Adipose tissue (tissue), 3 donors: ENCODE results near the gene XPR1. TPM values are rescaled to one million over a fixed set of nuclear protein-coding genes. Genes with fewer than 3 reads are reported as not detected.
"Not testable (repeated sequence)": the region's sequence is repeated elsewhere in the genome, so short reads cannot be mapped to it uniquely, and the experiment has no call there.

ENCODE experiments used
- H3K27ac ChIP-seq: one replicate; pipeline ENCODE4 v1.5.1; 2013; ENCODE audit warnings: low read depth, low read length
- WGBS, 3 donors: extraction: QIAGEN DNeasy Blood & Tissue Kit; methylation state at CpG; one replicate each; pipeline ENCODE4 v1.1.7; 2013; 5-methylcytosine and 5-hydroxymethylcytosine counted together
- polyA plus RNA-seq, 3 donors: library from polyadenylated mRNA; stranded (reverse); fragments of 200-250 nt; gene quantifications; one replicate each; pipeline ENCODE4 v1.2.3, GENCODE V29; 2013
- donor health status: healthy with polysubstance abuse.
- donor health status: Bipolar disorder and iron deficiency.
- donor health status: healthy.

The XPR1 gene
- polyA plus RNA-seq, 3 donors = 3.6 to 5.4 (median 5.1) TPM

DNA sequence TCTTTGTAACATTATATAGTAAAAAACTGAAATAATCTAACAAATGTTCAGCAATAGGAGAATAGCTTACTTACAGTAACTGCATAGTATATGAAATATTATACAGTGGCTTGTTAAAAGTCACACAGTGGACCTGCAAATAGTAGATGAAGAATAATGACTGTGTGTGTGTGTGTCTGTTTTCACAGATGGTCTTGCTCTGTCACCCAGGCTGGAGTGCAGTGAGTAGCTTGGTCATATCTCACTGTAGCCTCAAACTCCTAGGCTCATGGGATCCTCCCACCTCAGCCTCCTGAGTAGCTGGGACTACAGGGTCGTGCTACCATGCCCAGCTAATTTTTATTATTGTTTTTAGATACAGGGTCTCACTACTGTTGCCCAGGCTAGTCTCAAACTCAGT lies 213.5 kb downstream of the XPR1 start:
- 89 to 100% (median 95%) methylated on average over 1 of the region's 1 CpG for WGBS, 3 donors

GRCh38 chr1:180848191-180848590 lies 216.4 kb downstream of the XPR1 start:
- no peak overlapping the region for H3K27ac ChIP-seq

More for the DNA sequence above, 213.5 kb downstream of the XPR1 start:
- H3K27ac ChIP-seq = no peak overlapping the region

- H3K27ac ChIP-seq = no peak overlapping the region
- 36 to 76% (median 73%) methylated on average over 6 of the region's 6 CpGs for WGBS, 3 donors
These were observed 217.4 kb downstream of the XPR1 start for GRCh38 chr1:180849031-180849775.

DNA sequence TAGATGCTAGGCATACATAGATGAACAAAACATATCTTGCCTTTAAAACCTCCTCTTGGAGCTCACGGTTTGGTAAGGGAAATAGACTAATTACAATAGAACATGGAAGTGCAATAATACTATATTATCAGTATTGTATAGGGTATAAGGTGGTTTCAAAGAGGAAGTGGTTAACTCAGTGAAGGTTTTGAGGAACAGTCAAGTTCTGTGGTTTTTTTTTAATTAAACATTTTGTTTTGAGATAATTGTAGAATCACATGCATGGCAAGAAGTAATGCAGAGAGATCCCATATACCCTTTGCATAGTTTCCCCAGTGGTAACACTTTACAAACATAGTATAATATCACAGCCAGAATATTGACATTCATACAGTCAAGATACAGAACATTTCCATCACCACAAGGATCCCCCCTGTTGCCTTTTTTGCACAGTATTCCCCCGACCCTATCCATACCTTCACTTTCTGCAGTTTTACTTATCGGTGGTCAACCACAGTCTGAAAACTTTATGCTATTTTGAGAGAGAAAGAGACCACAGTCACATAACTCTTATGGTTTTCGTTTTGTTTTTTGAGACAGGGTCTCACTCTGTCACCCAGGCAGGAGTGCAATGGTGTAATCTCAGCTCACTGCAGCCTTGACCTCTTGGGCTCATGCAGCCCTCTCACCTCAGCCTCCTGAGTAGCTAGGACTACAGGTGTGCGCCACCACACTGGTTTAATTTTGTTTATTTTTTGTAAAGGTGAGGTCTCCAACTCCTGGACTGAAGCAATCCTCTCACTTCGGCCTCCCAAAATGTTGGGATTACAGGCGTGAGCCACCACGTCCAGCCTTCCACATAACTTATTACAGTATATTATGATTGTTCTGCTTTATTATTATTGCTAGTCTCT lies 220.4 kb downstream of the XPR1 start:
- 80 to 84% (median 84%) methylated on average over 8 of the region's 8 CpGs for WGBS, 3 donors
- H3K27ac ChIP-seq = no peak overlapping the region

DNA sequence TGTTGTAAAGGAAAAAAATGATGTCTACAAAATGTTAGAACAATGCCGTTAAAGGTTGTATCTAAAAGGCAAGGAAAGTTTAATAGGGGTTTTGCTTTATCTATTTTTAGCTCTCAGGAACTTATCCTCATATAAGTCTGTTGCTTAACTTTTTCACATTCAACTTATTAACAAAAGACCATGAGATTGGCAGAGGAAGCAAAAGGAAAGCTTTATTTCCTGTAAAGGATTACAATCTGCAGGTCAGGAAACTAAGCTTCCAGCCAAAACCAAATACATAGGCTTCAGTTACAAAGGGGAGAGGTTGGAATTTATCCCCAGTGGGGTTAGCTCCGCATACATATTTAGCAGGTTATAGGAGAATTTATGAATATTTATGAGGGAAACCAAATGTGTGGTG lies 222.2 kb downstream of the XPR1 start:
- no peak overlapping the region for H3K27ac ChIP-seq
- 29 to 44% (median 43%) methylated on average over 2 of the region's 2 CpGs for WGBS, 3 donors

GRCh38 chr1:180854456-180854855 lies 222.6 kb downstream of the XPR1 start:
- no peak overlapping the region for H3K27ac ChIP-seq
- WGBS, 3 donors = 18 to 43% (median 38%) methylated on average over 5 of the region's 5 CpGs

DNA sequence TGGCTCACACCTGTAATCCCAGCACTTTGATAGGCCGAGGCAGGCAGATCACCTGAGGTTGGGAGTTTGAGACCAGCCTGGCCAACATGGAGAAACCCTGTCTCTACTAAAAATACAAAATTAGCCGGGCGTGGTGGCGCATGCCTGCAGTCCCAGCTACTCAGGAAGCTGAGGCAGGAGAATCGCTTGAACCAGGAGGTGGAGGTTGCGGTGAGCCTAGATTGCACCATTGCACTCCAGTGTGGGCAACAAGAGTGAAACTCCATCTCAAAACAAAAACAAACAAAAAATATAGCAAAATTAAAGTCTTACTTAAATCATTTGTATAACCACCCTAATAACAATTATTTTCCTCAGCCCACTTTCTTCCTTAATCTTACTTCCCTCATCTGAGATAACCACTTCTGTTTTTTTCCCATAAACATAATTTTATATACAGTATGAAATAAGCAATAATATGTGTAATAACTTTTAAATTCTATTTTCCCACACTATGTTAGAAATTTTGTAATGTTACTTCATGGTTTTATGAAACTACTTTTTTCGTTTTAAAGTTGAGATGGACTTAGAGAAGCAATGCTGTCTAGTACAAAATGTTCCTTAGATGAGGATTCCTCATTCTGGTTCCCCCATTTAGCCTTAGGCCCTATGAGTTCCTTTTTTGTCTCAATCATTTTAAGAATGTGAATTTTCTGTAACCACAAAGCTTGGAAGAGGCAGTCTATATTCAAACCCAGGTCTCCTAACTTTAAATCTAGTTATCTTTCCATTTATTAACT lies 226.3 kb downstream of the XPR1 start:
- WGBS, 3 donors = 61 to 91% (median 78%) methylated on average over 7 of the region's 7 CpGs

DNA sequence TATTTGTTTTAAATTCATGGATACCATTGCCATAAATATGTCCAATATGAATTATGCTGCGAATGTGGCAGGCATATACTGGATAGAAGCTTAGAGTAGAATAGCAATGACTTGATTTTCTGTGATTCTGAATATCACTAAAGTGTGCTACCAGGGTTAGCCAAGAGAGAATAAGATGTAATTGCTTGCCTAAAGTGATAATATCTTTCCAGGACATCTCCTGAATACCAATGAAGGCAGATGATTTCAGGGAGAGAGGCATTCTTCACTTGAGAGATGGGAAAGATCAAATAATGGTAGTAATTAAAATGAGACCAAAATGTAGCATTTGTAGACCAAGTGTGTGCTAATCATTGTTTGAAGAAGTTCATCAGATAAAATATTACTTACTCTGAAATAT lies 227.5 kb downstream of the XPR1 start:
- WGBS, 3 donors = 94 to 100% (median 97%) methylated on average over 1 of the region's 1 CpG
- H3K27ac ChIP-seq = no peak overlapping the region

More for the DNA sequence above, 226.3 kb downstream of the XPR1 start:
- not testable (repeated sequence) for H3K27ac ChIP-seq

DNA sequence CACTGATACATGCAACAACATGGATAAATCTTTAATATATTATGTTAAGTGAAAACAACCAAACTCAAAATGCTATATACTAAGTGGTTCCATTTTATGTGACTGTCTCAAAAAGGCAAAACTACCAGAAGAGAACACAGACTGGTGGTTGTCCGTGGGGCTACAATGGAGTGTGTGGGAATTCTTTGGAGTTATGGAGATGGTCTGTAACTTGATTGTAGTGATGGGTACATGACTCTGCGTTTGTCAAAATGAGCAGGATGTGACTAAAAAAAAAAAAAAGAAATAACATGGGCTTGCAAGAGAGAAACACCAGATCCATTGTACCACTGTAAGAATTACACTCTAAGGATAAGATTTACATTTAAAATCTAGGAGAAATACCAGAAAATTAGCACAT lies 228.7 kb downstream of the XPR1 start:
- 85 to 91% (median 86%) methylated on average over 2 of the region's 2 CpGs for WGBS, 3 donors
- no peak overlapping the region for H3K27ac ChIP-seq

- WGBS, 3 donors = 29 to 64% (median 61%) methylated on average over 1 of the region's 1 CpG
- H3K27ac ChIP-seq = no peak overlapping the region
These were observed 230.5 kb downstream of the XPR1 start for GRCh38 chr1:180862305-180862704.

GRCh38 chr1:180863158-180863775 lies 231.4 kb downstream of the XPR1 start:
- 22 to 30% (median 30%) methylated on average over 6 of the region's 6 CpGs for WGBS, 3 donors

GRCh38 chr1:180881806-180882509 lies 250.1 kb downstream of the XPR1 start:
- H3K27ac ChIP-seq = no peak overlapping the region
- 70 to 79% (median 72%) methylated on average over 6 of the region's 6 CpGs for WGBS, 3 donors

More at GRCh38 chr1:180863158-180863775, 231.4 kb downstream of the XPR1 start:
- no peak overlapping the region for H3K27ac ChIP-seq

DNA sequence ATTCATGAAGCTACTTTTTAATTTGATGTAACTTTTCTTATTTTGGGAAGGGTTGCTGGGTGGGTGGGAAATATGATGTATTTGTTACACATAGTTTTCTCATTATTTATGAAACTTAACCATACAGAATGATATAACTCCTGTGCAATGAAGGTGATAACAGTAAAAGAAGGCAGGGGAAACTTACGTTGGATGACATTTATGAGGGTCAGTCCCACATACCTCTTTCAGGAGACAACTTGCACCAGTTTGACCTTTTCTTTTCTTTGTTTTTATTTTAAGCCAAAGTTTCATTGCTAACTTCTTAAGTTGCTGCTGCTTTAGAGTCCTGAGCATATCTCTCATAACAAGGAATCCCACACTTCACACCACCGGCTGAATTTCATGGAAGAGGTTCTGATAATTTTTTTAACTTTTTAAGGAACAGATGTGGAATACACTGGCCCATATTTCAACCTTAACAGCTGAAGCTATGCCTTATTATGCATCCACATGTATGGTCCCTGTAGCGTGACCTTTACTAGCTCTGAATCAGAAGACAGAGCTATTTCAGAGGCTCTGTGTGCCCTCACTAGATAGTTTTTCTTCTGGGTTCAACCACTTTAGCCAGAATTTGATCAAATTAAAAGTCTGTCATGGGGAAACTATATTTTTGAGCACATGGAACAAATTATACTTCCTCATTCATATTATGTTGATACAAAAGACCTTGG lies 252.9 kb downstream of the XPR1 start:
- no peak overlapping the region for H3K27ac ChIP-seq
- WGBS, 3 donors = 90 to 94% (median 94%) methylated on average over 3 of the region's 3 CpGs

DNA sequence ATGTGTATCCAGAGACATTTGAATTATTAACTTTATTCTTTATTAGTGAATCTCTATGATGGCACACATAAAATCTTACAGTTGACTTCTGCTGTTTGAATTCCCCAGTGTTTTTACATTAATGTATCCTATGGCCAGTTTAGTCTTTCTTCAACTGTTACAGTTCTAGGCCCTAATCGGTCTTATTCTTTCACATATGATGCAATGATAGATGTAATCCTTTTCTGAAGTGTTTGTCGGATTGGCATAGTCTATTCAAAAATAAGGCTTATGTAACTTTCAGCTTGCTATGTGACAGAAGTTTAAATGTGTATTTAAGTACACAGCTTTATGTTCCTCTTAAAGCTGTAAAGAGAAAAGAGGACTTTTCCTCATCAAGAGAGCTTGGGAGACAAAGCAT lies 254.5 kb downstream of the XPR1 start:
- no peak overlapping the region for H3K27ac ChIP-seq
- 69 to 93% (median 71%) methylated on average over 2 of the region's 2 CpGs for WGBS, 3 donors

DNA sequence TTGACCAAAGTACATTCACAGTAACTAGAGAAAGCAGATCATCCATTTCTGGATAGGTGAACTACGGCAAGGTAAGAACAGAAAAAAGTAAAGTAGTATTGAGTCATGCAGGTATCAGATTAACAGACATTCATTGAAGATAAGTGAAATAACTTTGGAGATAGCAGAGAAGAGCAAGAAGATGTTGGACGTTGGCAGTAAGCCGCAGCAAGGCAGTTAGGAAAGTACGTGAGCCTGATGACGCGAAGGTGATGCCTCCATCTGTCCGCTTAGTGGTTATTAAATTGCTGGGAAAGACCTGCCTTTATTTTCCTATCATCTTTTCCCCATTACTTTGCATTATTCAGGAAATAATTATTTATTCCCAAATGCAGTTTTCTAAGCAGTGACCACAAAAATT lies 256.0 kb downstream of the XPR1 start:
- H3K27ac ChIP-seq = no peak overlapping the region
- 97% methylated on average over 7 of the region's 7 CpGs for WGBS, 3 donors

DNA sequence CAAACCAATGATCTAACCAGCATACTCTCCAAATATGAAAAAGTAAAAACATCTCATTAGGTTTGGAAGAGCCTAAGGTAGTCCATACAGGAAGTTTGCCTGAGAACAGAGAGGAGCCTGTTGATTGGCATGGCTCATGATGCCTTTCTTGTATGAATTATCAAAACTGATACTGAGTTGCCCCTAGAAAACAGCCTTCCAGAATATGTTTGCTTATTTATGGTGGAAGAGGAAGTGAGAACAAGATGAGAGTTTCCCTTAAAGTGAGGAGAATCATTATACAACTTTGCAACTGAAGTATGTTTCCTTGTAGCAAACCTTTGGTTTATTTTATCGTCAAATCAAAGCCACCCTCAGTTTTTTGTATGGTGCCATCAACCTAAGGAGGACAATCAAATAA lies 257.0 kb downstream of the XPR1 start:
- WGBS, 3 donors = 57 to 89% (median 81%) methylated on average over 1 of the region's 1 CpG
- H3K27ac ChIP-seq = no peak overlapping the region

DNA sequence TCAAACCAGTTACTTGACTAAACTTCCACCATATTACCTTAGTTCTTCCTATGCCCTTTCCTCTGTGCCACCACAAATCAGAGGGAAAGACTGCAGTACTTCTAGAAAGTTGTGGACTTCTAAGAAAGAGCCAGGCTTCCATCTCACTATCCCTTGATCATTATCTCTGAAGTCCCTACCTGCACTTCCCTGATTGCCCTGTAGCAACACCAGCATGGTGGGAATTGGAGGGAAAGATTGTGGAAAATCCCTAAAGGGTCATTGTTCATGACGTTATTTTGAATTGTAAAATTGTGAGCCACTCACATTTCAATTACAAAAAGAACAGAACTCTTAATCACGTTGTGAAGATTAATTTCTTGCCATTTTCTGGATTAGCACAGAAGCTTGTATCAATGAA lies 257.5 kb downstream of the XPR1 start:
- no peak overlapping the region for H3K27ac ChIP-seq
- 74 to 83% (median 81%) methylated on average over 2 of the region's 2 CpGs for WGBS, 3 donors
